NCI-H2081 treated with DMSO at 0.1 percent for 48 hours (cell line): ENCODE results near the gene SHROOM3.
"Not testable (repeated sequence)": the region's sequence is repeated elsewhere in the genome, so short reads cannot be mapped to it uniquely, and the experiment has no call there.

Experiments
- DNase-seq: peaks from one replicate; lab custom pipeline; 2025; lab: John Stamatoyannopoulos, UW

SHROOM3 gene

GRCh38 chr4:76434901-76435527, at the start of gene SHROOM3:
Gene SHROOM3 (plus strand): TSS chr4:76435229. CDS start chr4:76436053, 824 bp downstream.
- DNase-seq = no peak

GRCh38 chr4:76385974-76386373, 49.1 kb upstream of the SHROOM3 start:
- DNase-seq = no peak

GRCh38 chr4:76386566-76387305, 48.3 kb upstream of the SHROOM3 start:
- no peak for DNase-seq

- no peak for DNase-seq
These were observed 46.7 kb upstream of the SHROOM3 start for GRCh38 chr4:76388160-76388908.

- DNase-seq = no peak
These were observed 33.4 kb upstream of the SHROOM3 start for GRCh38 chr4:76401654-76402053.

GRCh38 chr4:76406081-76406480, 28.9 kb upstream of the SHROOM3 start:
- no peak for DNase-seq

- no peak for DNase-seq
These were observed 27.4 kb upstream of the SHROOM3 start for GRCh38 chr4:76407440-76408119.

- DNase-seq = no peak
These were observed 24.4 kb upstream of the SHROOM3 start for GRCh38 chr4:76410636-76411035.

GRCh38 chr4:76420188-76420761, 14.8 kb upstream of the SHROOM3 start:
- no peak for DNase-seq

GRCh38 chr4:76420762-76421581, 14.1 kb upstream of the SHROOM3 start, which contains the start of gene CCDC158:
Gene CCDC158 (minus strand): TSS chr4:76421141. CDS start chr4:76403207, 17,934 bp downstream.
- no peak for DNase-seq

GRCh38 chr4:76423159-76423558, 11.9 kb upstream of the SHROOM3 start:
- not testable (repeated sequence) for DNase-seq

- no peak for DNase-seq
These were observed 8.8 kb upstream of the SHROOM3 start for GRCh38 chr4:76426272-76426671.

- no peak for DNase-seq
These were observed 5.4 kb upstream of the SHROOM3 start for GRCh38 chr4:76429636-76430035.

- DNase-seq = peak; percentile 3
These were observed 4.3 kb upstream of the SHROOM3 start for GRCh38 chr4:76430519-76431388.

GRCh38 chr4:76435528-76436319, 695 bp downstream of the SHROOM3 start:
- no peak for DNase-seq

GRCh38 chr4:76439491-76439890, 4.5 kb downstream of the SHROOM3 start:
- no peak for DNase-seq

GRCh38 chr4:76441881-76442280, 6.9 kb downstream of the SHROOM3 start:
- no peak for DNase-seq

- DNase-seq = no peak
These were observed 7.8 kb downstream of the SHROOM3 start for GRCh38 chr4:76442807-76443206.

- DNase-seq = no peak
These were observed 8.3 kb downstream of the SHROOM3 start for GRCh38 chr4:76443376-76443775.
